ENCODE measurements around the gene PANX3. TPM values are rescaled to one million over a fixed set of nuclear protein-coding genes. Genes with fewer than 3 reads are reported as not detected.

The PANX3 gene
- total and polyA plus RNA-seq, 2 of the 13 experiments (the other 11 are each of a cell fraction or from before 2014, with no cell fraction given) = not detected

DNA sequence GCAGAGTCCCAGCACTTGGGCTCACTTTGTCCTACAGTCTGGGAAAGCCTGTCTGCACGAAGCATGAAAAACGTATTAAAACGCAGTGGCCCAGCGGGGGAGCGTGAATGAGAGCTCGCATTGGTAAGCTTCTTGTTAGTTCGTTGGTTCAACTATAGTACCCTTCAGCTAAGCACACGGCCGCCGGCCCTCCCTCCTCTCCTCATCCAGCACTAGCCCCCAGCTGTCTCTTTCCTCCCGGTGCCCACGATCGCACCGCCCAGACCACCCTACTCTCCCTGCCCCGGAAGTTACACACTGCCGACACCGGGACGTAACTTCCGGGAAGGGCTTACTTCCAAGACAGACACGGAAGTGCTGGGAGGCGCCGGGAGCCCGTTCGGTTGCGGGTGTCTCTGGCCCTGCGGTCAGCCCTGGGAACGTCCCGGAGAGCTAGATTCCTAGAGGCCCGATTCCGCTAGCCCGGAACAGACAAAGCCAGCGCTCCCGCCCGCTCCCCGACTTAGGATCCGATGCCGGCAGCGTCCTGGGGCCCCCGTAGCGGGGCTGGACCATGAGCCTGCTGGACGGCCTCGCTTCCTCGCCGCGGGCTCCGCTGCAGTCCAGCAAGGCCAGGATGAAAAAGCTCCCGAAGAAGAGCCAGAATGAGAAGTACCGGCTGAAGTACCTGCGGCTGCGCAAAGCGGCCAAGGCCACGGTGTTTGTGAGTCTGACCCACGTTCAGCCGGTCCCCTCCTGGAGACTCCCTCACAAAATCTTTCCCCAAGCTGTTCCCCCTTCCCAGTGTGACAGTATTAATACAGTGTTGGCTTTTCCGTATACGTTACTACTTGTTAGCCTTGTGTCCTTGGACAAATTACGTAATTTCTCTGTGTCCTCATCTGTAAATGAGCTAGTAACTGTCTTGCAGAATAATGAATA lies 11.6 kb downstream of the PANX3 start, which contains the start of gene TBRG1 (continued):
- TF ChIP-seq, protein P1, sequence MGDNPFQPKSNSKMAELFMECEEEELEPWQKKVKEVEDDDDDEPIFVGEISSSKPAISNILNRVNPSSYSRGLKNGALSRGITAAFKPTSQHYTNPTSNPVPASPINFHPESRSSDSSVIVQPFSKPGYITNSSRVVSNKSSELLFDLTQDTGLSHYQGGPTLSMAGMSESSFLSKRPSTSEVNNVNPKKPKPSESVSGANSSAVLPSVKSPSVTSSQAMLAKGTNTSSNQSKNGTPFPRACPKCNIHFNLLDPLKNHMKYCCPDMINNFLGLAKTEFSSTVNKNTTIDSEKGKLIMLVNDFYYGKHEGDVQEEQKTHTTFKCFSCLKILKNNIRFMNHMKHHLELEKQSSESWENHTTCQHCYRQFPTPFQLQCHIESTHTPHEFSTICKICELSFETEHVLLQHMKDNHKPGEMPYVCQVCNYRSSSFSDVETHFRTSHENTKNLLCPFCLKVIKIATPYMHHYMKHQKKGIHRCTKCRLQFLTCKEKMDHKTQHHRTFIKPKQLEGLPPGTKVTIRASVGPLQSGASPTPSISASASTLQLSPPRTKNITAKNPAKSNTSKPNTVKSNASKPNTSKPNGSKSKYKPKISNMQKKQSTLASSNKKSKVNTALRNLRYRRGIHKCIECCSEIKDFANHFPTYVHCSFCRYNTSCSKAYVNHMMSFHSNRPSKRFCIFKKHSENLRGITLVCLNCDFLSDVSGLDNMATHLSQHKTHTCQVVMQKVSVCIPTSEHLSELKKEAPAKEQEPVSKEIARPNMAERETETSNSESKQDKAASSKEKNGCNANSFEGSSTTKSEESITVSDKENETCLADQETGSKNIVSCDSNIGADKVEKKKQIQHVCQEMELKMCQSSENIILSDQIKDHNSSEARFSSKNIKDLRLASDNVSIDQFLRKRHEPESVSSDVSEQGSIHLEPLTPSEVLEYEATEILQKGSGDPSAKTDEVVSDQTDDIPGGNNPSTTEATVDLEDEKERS (CRISPR knock-in tag; IDR thresholded peaks at IDR 0.05) = no peak
- peak; percentile 89 for TF ChIP-seq ZFX (CRISPR knock-in tag; IDR thresholded peaks at IDR 0.05; ENCODE audit: low read depth)
- TF ChIP-seq ZNF431 (CRISPR knock-in tag; IDR thresholded peaks at IDR 0.05; ENCODE audit: borderline replicate concordance, low read depth) = no peak
- TF ChIP-seq MED8 (CRISPR knock-in tag; IDR thresholded peaks at IDR 0.05; ENCODE audit: insufficient replicate concordance) = peak; percentile 56
- peak; percentile 60; the same call in 1 of the 2 replicates for TF ChIP-seq ZNF143 (CRISPR knock-in tag; IDR thresholded peaks at IDR 0.05)
- no peak for TF ChIP-seq MLLT10 (CRISPR knock-in tag; IDR thresholded peaks at IDR 0.05)
- TF ChIP-seq FOXM1 (CRISPR knock-in tag; IDR thresholded peaks at IDR 0.05) = no peak
- TF ChIP-seq GPN1 (CRISPR knock-in tag; IDR thresholded peaks at IDR 0.05; ENCODE audit: borderline replicate concordance) = no peak
- TF ChIP-seq SUZ12 (IDR thresholded peaks at IDR 0.05; ENCODE audit: low read depth, low read length) = no peak
- TF ChIP-seq PPARG (CRISPR knock-in tag; conservative IDR thresholded peaks at IDR 0.05) = no peak
- TF ChIP-seq, protein P2, sequence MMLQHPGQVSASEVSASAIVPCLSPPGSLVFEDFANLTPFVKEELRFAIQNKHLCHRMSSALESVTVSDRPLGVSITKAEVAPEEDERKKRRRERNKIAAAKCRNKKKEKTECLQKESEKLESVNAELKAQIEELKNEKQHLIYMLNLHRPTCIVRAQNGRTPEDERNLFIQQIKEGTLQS (CRISPR knock-in tag; IDR thresholded peaks at IDR 0.05) = no peak
- TF ChIP-seq NR3C1 (CRISPR knock-in tag; IDR thresholded peaks at IDR 0.05) = no peak
- TF ChIP-seq, protein P3, sequence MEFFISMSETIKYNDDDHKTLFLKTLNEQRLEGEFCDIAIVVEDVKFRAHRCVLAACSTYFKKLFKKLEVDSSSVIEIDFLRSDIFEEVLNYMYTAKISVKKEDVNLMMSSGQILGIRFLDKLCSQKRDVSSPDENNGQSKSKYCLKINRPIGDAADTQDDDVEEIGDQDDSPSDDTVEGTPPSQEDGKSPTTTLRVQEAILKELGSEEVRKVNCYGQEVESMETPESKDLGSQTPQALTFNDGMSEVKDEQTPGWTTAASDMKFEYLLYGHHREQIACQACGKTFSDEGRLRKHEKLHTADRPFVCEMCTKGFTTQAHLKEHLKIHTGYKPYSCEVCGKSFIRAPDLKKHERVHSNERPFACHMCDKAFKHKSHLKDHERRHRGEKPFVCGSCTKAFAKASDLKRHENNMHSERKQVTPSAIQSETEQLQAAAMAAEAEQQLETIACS (CRISPR knock-in tag; IDR thresholded peaks at IDR 0.05) = no peak
- 0 out of 2 replicates have a peak, but pooled peaks have one; percentile 39 for TF ChIP-seq SP5 (CRISPR knock-in tag; IDR thresholded peaks at IDR 0.05; ENCODE audit: borderline replicate concordance, low read depth)
- peak; percentile 97 for TF ChIP-seq ELF4 (CRISPR knock-in tag; IDR thresholded peaks at IDR 0.05; ENCODE audit: borderline replicate concordance)
- no peak for TF ChIP-seq TOE1 (CRISPR knock-in tag; IDR thresholded peaks at IDR 0.05)
- TF ChIP-seq, protein P4, sequence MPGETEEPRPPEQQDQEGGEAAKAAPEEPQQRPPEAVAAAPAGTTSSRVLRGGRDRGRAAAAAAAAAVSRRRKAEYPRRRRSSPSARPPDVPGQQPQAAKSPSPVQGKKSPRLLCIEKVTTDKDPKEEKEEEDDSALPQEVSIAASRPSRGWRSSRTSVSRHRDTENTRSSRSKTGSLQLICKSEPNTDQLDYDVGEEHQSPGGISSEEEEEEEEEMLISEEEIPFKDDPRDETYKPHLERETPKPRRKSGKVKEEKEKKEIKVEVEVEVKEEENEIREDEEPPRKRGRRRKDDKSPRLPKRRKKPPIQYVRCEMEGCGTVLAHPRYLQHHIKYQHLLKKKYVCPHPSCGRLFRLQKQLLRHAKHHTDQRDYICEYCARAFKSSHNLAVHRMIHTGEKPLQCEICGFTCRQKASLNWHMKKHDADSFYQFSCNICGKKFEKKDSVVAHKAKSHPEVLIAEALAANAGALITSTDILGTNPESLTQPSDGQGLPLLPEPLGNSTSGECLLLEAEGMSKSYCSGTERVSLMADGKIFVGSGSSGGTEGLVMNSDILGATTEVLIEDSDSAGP (CRISPR knock-in tag; IDR thresholded peaks at IDR 0.05; ENCODE audit: borderline replicate concordance) = peak; percentile 90
- peak; percentile 94 for TF ChIP-seq GABPA (IDR thresholded peaks at IDR 0.05; ENCODE audit: low read depth, low read length)
- peak; percentile 99 for TF ChIP-seq GABPA (CRISPR knock-in tag; IDR thresholded peaks at IDR 0.05; ENCODE audit: low read depth)
- no peak for TF ChIP-seq FOSL1 (CRISPR knock-in tag; IDR thresholded peaks at IDR 0.05; ENCODE audit: borderline replicate concordance)
- TF ChIP-seq, protein P5, sequence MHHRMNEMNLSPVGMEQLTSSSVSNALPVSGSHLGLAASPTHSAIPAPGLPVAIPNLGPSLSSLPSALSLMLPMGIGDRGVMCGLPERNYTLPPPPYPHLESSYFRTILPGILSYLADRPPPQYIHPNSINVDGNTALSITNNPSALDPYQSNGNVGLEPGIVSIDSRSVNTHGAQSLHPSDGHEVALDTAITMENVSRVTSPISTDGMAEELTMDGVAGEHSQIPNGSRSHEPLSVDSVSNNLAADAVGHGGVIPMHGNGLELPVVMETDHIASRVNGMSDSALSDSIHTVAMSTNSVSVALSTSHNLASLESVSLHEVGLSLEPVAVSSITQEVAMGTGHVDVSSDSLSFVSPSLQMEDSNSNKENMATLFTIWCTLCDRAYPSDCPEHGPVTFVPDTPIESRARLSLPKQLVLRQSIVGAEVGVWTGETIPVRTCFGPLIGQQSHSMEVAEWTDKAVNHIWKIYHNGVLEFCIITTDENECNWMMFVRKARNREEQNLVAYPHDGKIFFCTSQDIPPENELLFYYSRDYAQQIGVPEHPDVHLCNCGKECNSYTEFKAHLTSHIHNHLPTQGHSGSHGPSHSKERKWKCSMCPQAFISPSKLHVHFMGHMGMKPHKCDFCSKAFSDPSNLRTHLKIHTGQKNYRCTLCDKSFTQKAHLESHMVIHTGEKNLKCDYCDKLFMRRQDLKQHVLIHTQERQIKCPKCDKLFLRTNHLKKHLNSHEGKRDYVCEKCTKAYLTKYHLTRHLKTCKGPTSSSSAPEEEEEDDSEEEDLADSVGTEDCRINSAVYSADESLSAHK (CRISPR knock-in tag; IDR thresholded peaks at IDR 0.05; ENCODE audit: borderline replicate concordance) = no peak
